ENCODE measurements around the gene IQCF6.
"Not testable (repeated sequence)": the region's sequence is repeated elsewhere in the genome, so short reads cannot be mapped to it uniquely, and the experiment has no call there.

Gene IQCF6

GRCh38 chr3:51773529-51774056 is 5.4 kb downstream of the IQCF6 start:
- H3K4me3 ChIP-seq (ENCODE audit: low read depth, low read length) = no peak overlapping the region

GRCh38 chr3:51759203-51759602 is 19.8 kb downstream of the IQCF6 start:
- H3K4me3 ChIP-seq (ENCODE audit: low read depth, low read length) = no peak overlapping the region

- not testable (repeated sequence) for H3K4me3 ChIP-seq (ENCODE audit: low read depth, low read length)
Measured at GRCh38 chr3:51753763-51754750, 25.0 kb downstream of the IQCF6 start.

- no peak overlapping the region for H3K4me3 ChIP-seq (ENCODE audit: low read depth, low read length)
Measured at GRCh38 chr3:51751287-51751686, 27.8 kb downstream of the IQCF6 start.

- no peak overlapping the region for H3K4me3 ChIP-seq (ENCODE audit: low read depth, low read length)
Measured at GRCh38 chr3:51750878-51751277, 28.2 kb downstream of the IQCF6 start.

GRCh38 chr3:51748327-51748726 is 30.7 kb downstream of the IQCF6 start:
- H3K4me3 ChIP-seq (ENCODE audit: low read depth, low read length) = no peak overlapping the region

- H3K4me3 ChIP-seq (ENCODE audit: low read depth, low read length) = no peak overlapping the region
Measured at GRCh38 chr3:51747840-51748239, 31.2 kb downstream of the IQCF6 start.

GRCh38 chr3:51742978-51743377 is 36.1 kb downstream of the IQCF6 start:
- H3K4me3 ChIP-seq (ENCODE audit: low read depth, low read length) = not testable (repeated sequence)

GRCh38 chr3:51742320-51742719 is 36.7 kb downstream of the IQCF6 start:
- not testable (repeated sequence) for H3K4me3 ChIP-seq (ENCODE audit: low read depth, low read length)

- no peak overlapping the region for H3K4me3 ChIP-seq (ENCODE audit: low read depth, low read length)
Measured at GRCh38 chr3:51739110-51739509, 39.9 kb downstream of the IQCF6 start.

- H3K4me3 ChIP-seq (ENCODE audit: low read depth, low read length) = no peak overlapping the region
Measured at GRCh38 chr3:51735950-51736349, 43.1 kb downstream of the IQCF6 start.

- H3K4me3 ChIP-seq (ENCODE audit: low read depth, low read length) = no peak overlapping the region
Measured at GRCh38 chr3:51735039-51735438, 44.0 kb downstream of the IQCF6 start.

GRCh38 chr3:51734572-51734907 is 44.5 kb downstream of the IQCF6 start:
- no peak overlapping the region for H3K4me3 ChIP-seq (ENCODE audit: low read depth, low read length)

GRCh38 chr3:51733859-51734571 is 45.0 kb downstream of the IQCF6 start:
- no peak overlapping the region for H3K4me3 ChIP-seq (ENCODE audit: low read depth, low read length)

- H3K4me3 ChIP-seq (ENCODE audit: low read depth, low read length) = no peak overlapping the region
Measured at GRCh38 chr3:51729042-51729633, 49.9 kb downstream of the IQCF6 start.

Measured in iPS-11a (cell line).